ENCODE data around the gene CLEC4G.

GRCh38 chr19:7699417-7700401 is 32.2 kb downstream of the CLEC4G start:
- TF ChIP-seq CTCF (IDR thresholded peaks at IDR 0.05; ENCODE audit: low read depth, low read length, poor library complexity, severe bottlenecking) (no peak), EZH2phosphoT487 (IDR thresholded peaks at IDR 0.05; ENCODE audit: borderline replicate concordance, low read length) (no peak)
